GM20431 (cell line): ENCODE measurements around the gene GPR107.

Experiments used
- in situ Hi-C: fragments of 300-500 bp; cut with MseI, MboI; formaldehyde crosslinking; loops from one replicate; pipeline ENCODE4 v1.15.0; 2020; ENCODE audit warnings: low sequenced_read_pairs; ENCODE audit not compliant: unreplicated experiment

Gene GPR107

GRCh38 chr9:130149654-130150286, 96.1 kb downstream of the GPR107 start:
- in situ Hi-C loops: no loop called here

GRCh38 chr9:130150779-130151382, 97.2 kb downstream of the GPR107 start:
- in situ Hi-C loops: no loop called here

GRCh38 chr9:130154816-130155215, 101.1 kb downstream of the GPR107 start:
- in situ Hi-C loops: no loop called here

- in situ Hi-C loops: no loop called here
Measured at GRCh38 chr9:130155647-130156046, 101.9 kb downstream of the GPR107 start.

GRCh38 chr9:130156672-130157071, 103.0 kb downstream of the GPR107 start:
- in situ Hi-C loops: no loop called here

- in situ Hi-C loops: no loop called here
Measured at GRCh38 chr9:130157079-130157478, 103.4 kb downstream of the GPR107 start.

GRCh38 chr9:130158001-130158400, 104.3 kb downstream of the GPR107 start:
- in situ Hi-C loops: no loop called here

- in situ Hi-C loops: no loop called here
Measured at GRCh38 chr9:130159057-130159456, 105.4 kb downstream of the GPR107 start.

GRCh38 chr9:130159915-130160670, 106.4 kb downstream of the GPR107 start:
- in situ Hi-C loops: no loop called here

- in situ Hi-C loops: no loop called here
Measured at GRCh38 chr9:130160862-130161470, 107.3 kb downstream of the GPR107 start.

- in situ Hi-C loops: no loop called here
Measured at GRCh38 chr9:130165579-130165978, 111.9 kb downstream of the GPR107 start.

GRCh38 chr9:130166399-130166798, 112.7 kb downstream of the GPR107 start:
- in situ Hi-C loops: no loop called here

- in situ Hi-C loops: no loop called here
Measured at GRCh38 chr9:130167927-130168326, 114.2 kb downstream of the GPR107 start.

- in situ Hi-C loops: no loop called here
Measured at GRCh38 chr9:130171226-130172148, 117.8 kb downstream of the GPR107 start.

- in situ Hi-C loops: no loop called here
Measured at GRCh38 chr9:130172161-130172857, 118.6 kb downstream of the GPR107 start, which contains the start of gene NCS1. NCS1 (plus strand) TSS chr9:130172404; CDS start chr9:130172664, 260 bp downstream.

GRCh38 chr9:130172858-130173665, 119.4 kb downstream of the GPR107 start:
- in situ Hi-C loops: no loop called here

GRCh38 chr9:130173666-130173983, 119.9 kb downstream of the GPR107 start:
- in situ Hi-C loops: no loop called here

- in situ Hi-C loops: no loop called here
Measured at GRCh38 chr9:130174025-130174424, 120.3 kb downstream of the GPR107 start.

- in situ Hi-C loops: no loop called here
Measured at GRCh38 chr9:130174920-130175321, 121.2 kb downstream of the GPR107 start.
